GM18867 (cell line): Measurements from ENCODE around the gene TJP3.

Experiments used
- ATAC-seq: cut with Tn5 transposase; IDR thresholded peaks from one replicate; pipeline ENCODE4 v1.9.1; 2021; ENCODE audit warnings: mild to moderate bottlenecking, moderate library complexity; ENCODE audit not compliant: unreplicated experiment

The TJP3 gene

GRCh38 chr19:3691372-3691716, 16.8 kb upstream of the TJP3 start:
- ATAC-seq = no peak

GRCh38 chr19:3691726-3692125, 16.5 kb upstream of the TJP3 start:
- ATAC-seq = no peak

- no peak for ATAC-seq
Observed at GRCh38 chr19:3692141-3693024, 15.8 kb upstream of the TJP3 start.

GRCh38 chr19:3693025-3693925, 14.9 kb upstream of the TJP3 start:
- ATAC-seq = no peak

GRCh38 chr19:3694361-3695123, 13.6 kb upstream of the TJP3 start:
- ATAC-seq = no peak

GRCh38 chr19:3695124-3695733, 13.0 kb upstream of the TJP3 start:
- ATAC-seq = no peak

- no peak for ATAC-seq
Observed at GRCh38 chr19:3695986-3696659, 12.1 kb upstream of the TJP3 start.

GRCh38 chr19:3696660-3696995, 11.6 kb upstream of the TJP3 start:
- no peak for ATAC-seq

- no peak for ATAC-seq
Observed at GRCh38 chr19:3697094-3697493, 11.1 kb upstream of the TJP3 start.

- ATAC-seq = no peak
Observed at GRCh38 chr19:3697671-3698385, 10.4 kb upstream of the TJP3 start.

GRCh38 chr19:3698386-3698950, 9.7 kb upstream of the TJP3 start:
- no peak for ATAC-seq

- ATAC-seq = no peak
Observed at GRCh38 chr19:3698974-3699740, 9.0 kb upstream of the TJP3 start.

- ATAC-seq = peak; percentile 24
Observed at GRCh38 chr19:3699741-3700241, 8.4 kb upstream of the TJP3 start.

- ATAC-seq = peak; percentile 87
Observed at GRCh38 chr19:3700242-3701032, 7.7 kb upstream of the TJP3 start, which contains the start of gene PIP5K1C. Gene PIP5K1C (minus strand): TSS chr19:3700468. CDS start chr19:3700390, 78 bp downstream.

- ATAC-seq = no peak
Observed at GRCh38 chr19:3701200-3701599, 7.0 kb upstream of the TJP3 start.

- no peak for ATAC-seq
Observed at GRCh38 chr19:3707868-3708206, 347 bp upstream of the TJP3 start.

- no peak for ATAC-seq
Observed at GRCh38 chr19:3710265-3710812, 2.2 kb downstream of the TJP3 start.
